HT-29 (cell line): ENCODE data around the gene CERKL. TPM values are rescaled to one million over a fixed set of nuclear protein-coding genes. Genes with fewer than 3 reads are reported as not detected.

Experiments used
- DNase-seq: peaks from one replicate; pipeline ENCODE4 v3.0.0-alpha.2; 2015; ENCODE audit warnings: low spot score
- total RNA-seq: library from RNA; depleted of rRNA; stranded (reverse); fragments of >200 nt; shearing (Covaris generic); gene quantifications from 2 replicates; pipeline ENCODE4 v1.2.3, GENCODE V29; 2014; rRNA removed

CERKL gene
- total RNA-seq, 1 experiment from 2014 or later: 0.20 TPM

DNA sequence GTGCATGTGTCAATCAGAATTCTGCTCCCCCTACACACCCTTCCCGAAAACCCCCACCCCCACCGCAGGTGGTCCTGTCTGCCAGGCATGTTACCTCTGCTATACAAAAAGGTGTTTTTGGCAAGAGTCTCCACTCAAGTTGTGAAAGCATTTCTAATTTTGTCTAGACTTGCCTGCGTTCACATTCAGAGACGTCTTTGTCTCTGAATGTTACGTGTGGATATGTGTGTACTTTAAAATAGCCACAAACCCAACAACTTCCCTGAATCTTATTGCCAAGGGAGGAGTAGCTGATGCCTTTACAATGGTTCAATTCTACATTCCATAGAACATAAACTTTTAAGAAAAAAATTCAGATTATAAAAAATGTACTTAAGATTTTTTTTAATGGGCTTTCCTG is 133.1 kb downstream of the CERKL start:
- DNase-seq: no peak

GRCh38 chr2:181520253-181520652 is 136.7 kb downstream of the CERKL start:
- DNase-seq: no peak

GRCh38 chr2:181517685-181518301 is 139.1 kb downstream of the CERKL start:
- DNase-seq: no peak

GRCh38 chr2:181516992-181517391 is 139.9 kb downstream of the CERKL start:
- no peak for DNase-seq

DNA sequence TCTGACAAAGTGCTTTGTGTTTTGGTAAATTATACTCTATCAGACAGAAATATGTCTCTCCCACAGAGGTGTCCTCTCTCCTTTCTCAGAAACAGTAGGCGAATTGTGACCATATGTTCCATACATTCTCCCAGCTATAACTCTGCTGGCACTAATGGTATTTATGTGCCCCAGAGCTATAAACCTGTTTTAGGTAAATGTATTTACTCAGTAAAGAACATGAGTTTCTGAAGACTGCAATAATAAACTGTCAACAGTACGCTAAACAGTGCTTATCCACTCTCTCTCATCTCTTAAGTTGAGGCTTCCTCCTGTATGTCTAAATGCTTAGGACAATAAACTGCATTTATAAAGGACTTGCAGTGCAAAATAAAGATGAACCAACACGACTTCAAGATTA is 141.2 kb downstream of the CERKL start:
- no peak for DNase-seq

DNA sequence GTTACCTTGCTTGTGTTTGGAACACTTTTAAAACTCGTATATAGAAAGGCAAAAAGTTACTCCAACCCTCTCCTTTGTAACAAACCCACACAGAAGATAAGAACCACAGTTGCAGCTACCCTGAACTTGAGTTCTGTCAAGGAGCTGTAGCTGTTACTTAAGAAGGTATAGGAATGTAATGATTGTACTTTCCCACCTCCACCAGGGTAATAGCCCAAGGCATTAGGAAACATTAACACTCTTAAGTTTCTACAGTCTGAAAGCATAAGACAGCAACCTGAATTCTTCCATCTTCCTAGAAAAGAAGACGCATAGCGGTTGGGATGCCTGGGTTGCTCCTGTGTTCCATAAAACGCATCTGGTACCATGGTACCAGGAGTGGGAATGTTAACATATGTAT is 156.7 kb downstream of the CERKL start:
- no peak for DNase-seq

GRCh38 chr2:181499231-181499630 is 157.7 kb downstream of the CERKL start:
- DNase-seq: no peak

Other genes starting within 250 kb of the CERKL start
- not detected in 2 replicates for gene ITGA4, start 199.7 kb downstream of the CERKL start, total RNA-seq
- not detected in 2 replicates for gene NEUROD1, start 23.4 kb upstream of the CERKL start, total RNA-seq
- gene ITPRID2, start 234.6 kb upstream of the CERKL start, total RNA-seq: 89.8 and 109 TPM in 2 replicates